Measurements from ENCODE around the gene OSGEP.

Gene OSGEP

GRCh38 chr14:20417250-20418186 is 37.1 kb downstream of the OSGEP start:
- no peak for DNase-seq
- in situ Hi-C loops (cut with HindIII; ENCODE audit: low pct_ligation_motif_present, low sequenced_read_pairs) = no loop called here
- Histone ChIP-seq H3K27ac (no peak overlapping the region), H3K27me3 (replicated peaks) (no peaks in the 10 kb centered on the region), H3K36me3 (replicated peaks) (no peaks in the 10 kb centered on the region), H3K4me3 (ENCODE audit: low read depth, low read length) (no peak overlapping the region)
- TF ChIP-seq CTCF (IDR thresholded peaks at IDR 0.05; ENCODE audit: low read depth, low read length, missing control alignments) = no peak

- no peak overlapping the region for H3K27ac ChIP-seq
- H3K27me3 ChIP-seq (replicated peaks) = no peaks in the 10 kb centered on the region
- H3K36me3 ChIP-seq (replicated peaks) = no peaks in the 10 kb centered on the region
- no peak for TF ChIP-seq CTCF (IDR thresholded peaks at IDR 0.05; ENCODE audit: low read depth, low read length, missing control alignments)
- no peak overlapping the region for H3K4me3 ChIP-seq (ENCODE audit: low read depth, low read length)
- DNase-seq = no peak
- in situ Hi-C loops (cut with HindIII; ENCODE audit: low pct_ligation_motif_present, low sequenced_read_pairs) = no loop called here
Measured at GRCh38 chr14:20416223-20416622, 38.4 kb downstream of the OSGEP start.

- Histone ChIP-seq H3K36me3 (replicated peaks) (no peaks in the 10 kb centered on the region), H3K27ac (no peak overlapping the region), H3K4me3 (ENCODE audit: low read depth, low read length) (no peak overlapping the region), H3K27me3 (replicated peaks) (no peaks in the 10 kb centered on the region)
- DNase-seq = peak; percentile 48
- in situ Hi-C loops (cut with HindIII; ENCODE audit: low pct_ligation_motif_present, low sequenced_read_pairs) = no loop called here
- TF ChIP-seq CTCF (IDR thresholded peaks at IDR 0.05; ENCODE audit: low read depth, low read length, missing control alignments) = peak; percentile 70
Measured at GRCh38 chr14:20415782-20416206, 38.8 kb downstream of the OSGEP start.

- Histone ChIP-seq H3K36me3 (replicated peaks) (no peaks in the 10 kb centered on the region), H3K27me3 (replicated peaks) (no peaks in the 10 kb centered on the region), H3K27ac (peak overlapping the region; percentile 78), H3K4me3 (ENCODE audit: low read depth, low read length) (peak overlapping the region; percentile 94)
- TF ChIP-seq CTCF (IDR thresholded peaks at IDR 0.05; ENCODE audit: low read depth, low read length, missing control alignments) = no peak
- no peak for DNase-seq
- in situ Hi-C loops (cut with HindIII; ENCODE audit: low pct_ligation_motif_present, low sequenced_read_pairs) = no loop called here
Measured at GRCh38 chr14:20413744-20414082, 40.9 kb downstream of the OSGEP start.

- peak within 1 kb of the TSS; percentile 78 for H3K27ac ChIP-seq
- DNase-seq = peak; percentile 79
- in situ Hi-C loops (cut with HindIII; ENCODE audit: low pct_ligation_motif_present, low sequenced_read_pairs) = no loop called here
- H3K36me3 ChIP-seq (replicated peaks) = no peaks in the 10 kb centered on the region
- no peak for TF ChIP-seq CTCF (IDR thresholded peaks at IDR 0.05; ENCODE audit: low read depth, low read length, missing control alignments)
- no peaks in the 10 kb centered on the region for H3K27me3 ChIP-seq (replicated peaks)
- peak within 1 kb of the TSS; percentile 94 for H3K4me3 ChIP-seq (ENCODE audit: low read depth, low read length)
Measured at GRCh38 chr14:20412876-20413743, 41.5 kb downstream of the OSGEP start, which contains the start of gene TEP1. Gene TEP1, minus strand, starts transcription at chr14:20413501. Its CDS starts 5,062 bp downstream, at chr14:20408439.

Data from brain microvascular endothelial cell (primary cell).